Measurements from ENCODE around the gene HES4.

Gene HES4

GRCh38 chr1:961132-961669 is 38.7 kb downstream of the HES4 start (continued):
- TF ChIP-seq ZNF248 (tag by site-specific recombination; IDR thresholded peaks at IDR 0.05) (no peak), ZNF473 (tag by site-specific recombination; IDR thresholded peaks at IDR 0.05) (no peak), ZBTB8A (tag by site-specific recombination; IDR thresholded peaks at IDR 0.05) (peak; percentile 52; the same call in 1 of the 2 replicates), ZNF2 (tag by site-specific recombination; IDR thresholded peaks at IDR 0.05) (peak; percentile 52; the same call in 1 of the 2 replicates), ZNF324 (tag by site-specific recombination; IDR thresholded peaks at IDR 0.05) (no peak), ZNF514 (tag by site-specific recombination; IDR thresholded peaks at IDR 0.05) (no peak)
- TF ChIP-seq, protein P1, sequence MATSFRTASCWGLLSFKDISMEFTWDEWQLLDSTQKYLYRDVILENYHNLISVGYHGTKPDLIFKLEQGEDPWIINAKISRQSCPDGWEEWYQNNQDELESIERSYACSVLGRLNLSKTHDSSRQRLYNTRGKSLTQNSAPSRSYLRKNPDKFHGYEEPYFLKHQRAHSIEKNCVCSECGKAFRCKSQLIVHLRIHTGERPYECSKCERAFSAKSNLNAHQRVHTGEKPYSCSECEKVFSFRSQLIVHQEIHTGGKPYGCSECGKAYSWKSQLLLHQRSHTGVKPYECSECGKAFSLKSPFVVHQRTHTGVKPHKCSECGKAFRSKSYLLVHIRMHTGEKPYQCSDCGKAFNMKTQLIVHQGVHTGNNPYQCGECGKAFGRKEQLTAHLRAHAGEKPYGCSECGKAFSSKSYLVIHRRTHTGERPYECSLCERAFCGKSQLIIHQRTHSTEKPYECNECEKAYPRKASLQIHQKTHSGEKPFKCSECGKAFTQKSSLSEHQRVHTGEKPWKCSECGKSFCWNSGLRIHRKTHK (tag by site-specific recombination; IDR thresholded peaks at IDR 0.05): no peak
- TF ChIP-seq, protein P2, sequence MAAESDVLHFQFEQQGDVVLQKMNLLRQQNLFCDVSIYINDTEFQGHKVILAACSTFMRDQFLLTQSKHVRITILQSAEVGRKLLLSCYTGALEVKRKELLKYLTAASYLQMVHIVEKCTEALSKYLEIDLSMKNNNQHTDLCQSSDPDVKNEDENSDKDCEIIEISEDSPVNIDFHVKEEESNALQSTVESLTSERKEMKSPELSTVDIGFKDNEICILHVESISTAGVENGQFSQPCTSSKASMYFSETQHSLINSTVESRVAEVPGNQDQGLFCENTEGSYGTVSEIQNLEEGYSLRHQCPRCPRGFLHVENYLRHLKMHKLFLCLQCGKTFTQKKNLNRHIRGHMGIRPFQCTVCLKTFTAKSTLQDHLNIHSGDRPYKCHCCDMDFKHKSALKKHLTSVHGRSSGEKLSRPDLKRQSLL (tag by site-specific recombination; IDR thresholded peaks at IDR 0.05): no peak

- peaks cover 3 to 59% of the 10 kb centered on the region in 2 experiments; a peak in 2 of 3 replicates for H3K36me3 ChIP-seq (ENCODE audit: control insufficient read depth in 2 of 2, insufficient read depth in 1 of 2, low read length in 2 of 2)
- H3K4me3 ChIP-seq (ENCODE audit: low read depth, low read length): peak within 1 kb of the TSS; percentile 57
- POLR2A ChIA-PET: interaction anchor here (1.5 kb wide), 1 partner anchor 37 kb away, joined by 5 read pairs; no protein-coding TSS in a partner anchor
- CTCF ChIA-PET: interaction anchor here (1.3 kb wide), 1 partner anchor 54 kb away, joined by 6 read pairs; no protein-coding TSS in a partner anchor
- peak within 1 kb of the TSS; percentile 64; the same call in 1 of the 2 replicates for H3K27ac ChIP-seq (ENCODE audit: extremely low read depth, low read depth, low read length)
- no peaks in the 10 kb centered on the region for H3K4me1 ChIP-seq (ENCODE audit: control insufficient read depth, insufficient read depth, low read length)
- H3K9me3 ChIP-seq (ENCODE audit: control insufficient read depth, insufficient read depth, low read depth, low read length): no peaks in the 10 kb centered on the region
- peak; percentile 28; the same call in 1 of the 2 replicates for TF ChIP-seq ZNF398 (tag by site-specific recombination; IDR thresholded peaks at IDR 0.05)
- TF ChIP-seq, protein P3, sequence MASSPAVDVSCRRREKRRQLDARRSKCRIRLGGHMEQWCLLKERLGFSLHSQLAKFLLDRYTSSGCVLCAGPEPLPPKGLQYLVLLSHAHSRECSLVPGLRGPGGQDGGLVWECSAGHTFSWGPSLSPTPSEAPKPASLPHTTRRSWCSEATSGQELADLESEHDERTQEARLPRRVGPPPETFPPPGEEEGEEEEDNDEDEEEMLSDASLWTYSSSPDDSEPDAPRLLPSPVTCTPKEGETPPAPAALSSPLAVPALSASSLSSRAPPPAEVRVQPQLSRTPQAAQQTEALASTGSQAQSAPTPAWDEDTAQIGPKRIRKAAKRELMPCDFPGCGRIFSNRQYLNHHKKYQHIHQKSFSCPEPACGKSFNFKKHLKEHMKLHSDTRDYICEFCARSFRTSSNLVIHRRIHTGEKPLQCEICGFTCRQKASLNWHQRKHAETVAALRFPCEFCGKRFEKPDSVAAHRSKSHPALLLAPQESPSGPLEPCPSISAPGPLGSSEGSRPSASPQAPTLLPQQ (tag by site-specific recombination; IDR thresholded peaks at IDR 0.05): peak; percentile 69
- no peak for TF ChIP-seq ZNF558 (tag by site-specific recombination; IDR thresholded peaks at IDR 0.05)
- TF ChIP-seq ZNF184 (tag by site-specific recombination; IDR thresholded peaks at IDR 0.05): no peak
- TF ChIP-seq, protein P4, sequence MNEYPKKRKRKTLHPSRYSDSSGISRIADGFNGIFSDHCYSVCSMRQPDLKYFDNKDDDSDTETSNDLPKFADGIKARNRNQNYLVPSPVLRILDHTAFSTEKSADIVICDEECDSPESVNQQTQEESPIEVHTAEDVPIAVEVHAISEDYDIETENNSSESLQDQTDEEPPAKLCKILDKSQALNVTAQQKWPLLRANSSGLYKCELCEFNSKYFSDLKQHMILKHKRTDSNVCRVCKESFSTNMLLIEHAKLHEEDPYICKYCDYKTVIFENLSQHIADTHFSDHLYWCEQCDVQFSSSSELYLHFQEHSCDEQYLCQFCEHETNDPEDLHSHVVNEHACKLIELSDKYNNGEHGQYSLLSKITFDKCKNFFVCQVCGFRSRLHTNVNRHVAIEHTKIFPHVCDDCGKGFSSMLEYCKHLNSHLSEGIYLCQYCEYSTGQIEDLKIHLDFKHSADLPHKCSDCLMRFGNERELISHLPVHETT (tag by site-specific recombination; IDR thresholded peaks at IDR 0.05): no peak
- TF ChIP-seq ZBTB7A (tag by site-specific recombination; IDR thresholded peaks at IDR 0.05; ENCODE audit: low read depth): 0 out of 2 replicates have a peak, but pooled peaks have one; percentile 52
- TF ChIP-seq ZNF610 (tag by site-specific recombination; IDR thresholded peaks at IDR 0.05; ENCODE audit: borderline replicate concordance): peak; percentile 86; the same call in 1 of the 2 replicates
- TF ChIP-seq KLF10 (tag by site-specific recombination; IDR thresholded peaks at IDR 0.05): peak; percentile 55; the same call in 1 of the 2 replicates
- peak; percentile 44; the same call in 1 of the 2 replicates for TF ChIP-seq ZNF561 (tag by site-specific recombination; IDR thresholded peaks at IDR 0.05; ENCODE audit: borderline replicate concordance)
- TF ChIP-seq ZNF341 (tag by site-specific recombination; IDR thresholded peaks at IDR 0.05; ENCODE audit: low read depth): peak; percentile 53; the same call in 1 of the 2 replicates
- peak; percentile 38; the same call in 1 of the 2 replicates for TF ChIP-seq ZNF335 (tag by site-specific recombination; conservative IDR thresholded peaks at IDR 0.05)
- no peak for TF ChIP-seq ZNF837 (tag by site-specific recombination; IDR thresholded peaks at IDR 0.05)
- TF ChIP-seq KLF8 (tag by site-specific recombination; IDR thresholded peaks at IDR 0.05): peak; percentile 80
- no peak for TF ChIP-seq TCF7L2 (IDR thresholded peaks at IDR 0.05; ENCODE audit: borderline replicate concordance, low read depth, low read length)
- peak; percentile 38; the same call in 1 of the 2 replicates for TF ChIP-seq SP3 (tag by site-specific recombination; IDR thresholded peaks at IDR 0.05)
- 0 out of 2 replicates have a peak, but pooled peaks have one; percentile 18 for TF ChIP-seq ZNF600 (tag by site-specific recombination; IDR thresholded peaks at IDR 0.05)
- TF ChIP-seq ZBTB17 (tag by site-specific recombination; IDR thresholded peaks at IDR 0.05): no peak
- peak; percentile 77 for TF ChIP-seq ZSCAN30 (tag by site-specific recombination; IDR thresholded peaks at IDR 0.05)
- peak; percentile 42; the same call in 1 of the 2 replicates for TF ChIP-seq SP7 (tag by site-specific recombination; IDR thresholded peaks at IDR 0.05)
Observed at GRCh38 chr1:960363-961131, 39.4 kb downstream of the HES4 start, which contains the start of gene KLHL17. Gene KLHL17 (plus strand): TSS chr1:960584. CDS start chr1:960694, 110 bp downstream.

Measured in HEK293 (cell line).